ENCODE data around the gene ZNF587. TPM values are rescaled to one million over a fixed set of nuclear protein-coding genes. Genes with fewer than 3 reads are reported as not detected.
"Not testable (repeated sequence)": the region's sequence is repeated elsewhere in the genome, so short reads cannot be mapped to it uniquely, and the experiment has no call there.

The ZNF587 gene
- total RNA-seq, 1 experiment from 2014 or later = 11.9 TPM

DNA sequence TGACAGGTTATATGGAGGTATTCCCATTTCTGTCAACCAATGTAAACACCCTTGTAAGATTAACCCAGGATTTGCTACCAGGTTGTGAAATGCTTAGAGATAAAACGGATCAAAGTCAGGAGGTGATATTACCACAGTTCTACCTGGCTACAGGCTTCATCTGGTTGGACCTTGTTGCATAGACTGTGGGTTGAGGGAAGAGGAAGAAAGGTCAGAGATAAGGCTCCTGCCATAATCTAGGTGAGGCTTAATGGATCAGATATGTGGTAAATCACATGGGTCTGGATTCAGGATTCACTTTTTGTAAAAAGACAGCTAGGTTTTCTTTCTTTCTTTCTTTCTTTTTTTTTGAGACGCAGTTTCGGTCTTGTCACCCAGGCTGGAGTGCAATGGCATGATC, 28.2 kb upstream of the ZNF587 start:
- DNase-seq (ENCODE audit: low spot score) = not testable (repeated sequence)

DNA sequence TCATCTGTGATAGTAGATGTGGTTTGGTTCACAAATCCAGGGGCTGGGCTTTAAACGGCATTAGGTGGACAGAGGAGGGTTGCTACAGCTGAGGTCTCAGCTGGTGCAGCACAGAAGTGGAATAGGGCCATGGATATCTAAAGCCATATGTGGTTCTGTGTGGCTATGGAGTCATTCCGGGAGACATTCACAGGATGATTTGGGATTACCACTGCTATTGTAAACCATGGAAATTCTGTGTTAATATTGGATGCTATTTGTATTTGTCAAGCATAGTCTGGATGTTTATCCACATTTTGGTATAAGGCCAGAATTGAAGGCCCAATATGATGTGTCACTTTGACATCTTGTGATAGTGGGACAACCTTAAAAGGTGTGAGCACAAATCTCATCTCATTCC, 26.5 kb upstream of the ZNF587 start:
- not testable (repeated sequence) for DNase-seq (ENCODE audit: low spot score)

DNA sequence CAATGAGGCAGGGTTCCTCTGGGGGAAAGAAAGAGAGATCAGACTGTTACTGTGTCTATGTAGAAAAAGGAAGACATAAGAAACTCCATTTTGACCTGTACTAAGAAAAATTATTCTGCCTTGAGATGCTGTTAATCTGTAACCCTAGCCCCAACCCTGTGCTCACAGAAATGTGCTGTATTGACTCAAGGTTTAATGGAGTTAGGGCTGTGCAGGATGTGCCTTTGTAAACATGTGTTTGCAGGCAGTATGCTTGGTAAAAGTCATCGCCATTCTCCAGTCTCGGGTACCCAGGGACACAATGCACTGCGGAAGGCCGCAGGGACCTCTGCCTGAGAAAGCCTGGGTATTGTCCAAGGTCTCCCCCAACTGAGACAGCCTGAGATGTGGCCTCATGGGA, 26.1 kb upstream of the ZNF587 start:
- not testable (repeated sequence) for DNase-seq (ENCODE audit: low spot score)

DNA sequence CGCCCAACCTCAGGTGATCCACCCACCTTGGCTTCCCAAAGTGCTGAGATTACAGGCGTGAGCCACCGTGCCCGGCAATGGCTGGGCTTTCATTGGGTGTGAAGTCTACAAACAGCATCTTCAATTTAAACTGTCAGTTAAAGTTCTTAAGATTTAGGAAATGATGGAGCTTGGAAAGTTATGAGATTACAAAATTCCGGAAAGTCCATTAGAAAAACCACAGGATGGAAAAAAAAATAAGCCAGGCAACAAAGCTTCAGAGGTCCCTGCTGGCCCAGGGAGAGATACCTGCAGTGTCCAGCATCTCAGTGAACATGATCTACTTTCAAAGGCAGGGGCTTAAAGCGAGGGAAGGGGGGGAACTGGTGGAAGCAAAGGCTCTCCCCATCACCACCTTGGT, 24.1 kb upstream of the ZNF587 start:
- no peak for DNase-seq (ENCODE audit: low spot score)

DNA sequence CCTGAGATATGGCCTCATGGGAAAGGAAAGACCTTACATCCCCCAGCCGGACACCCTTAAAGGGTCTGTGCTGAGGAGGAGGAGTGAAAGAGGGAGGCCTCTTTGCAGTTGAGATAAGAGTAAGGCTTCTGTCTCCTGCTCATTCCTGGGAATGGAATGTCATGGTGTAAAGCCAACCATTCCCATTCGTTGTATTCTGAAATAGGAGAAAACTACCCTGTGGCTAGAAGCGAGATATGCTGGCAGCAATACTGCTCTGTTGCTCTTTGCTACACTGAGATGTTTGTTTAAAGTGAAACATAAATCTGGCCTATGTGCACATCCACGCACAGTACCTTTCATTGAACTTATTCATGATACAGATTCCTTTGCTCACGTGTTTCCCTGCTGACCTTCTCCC, 20.3 kb upstream of the ZNF587 start:
- no peak for DNase-seq (ENCODE audit: low spot score)

DNA sequence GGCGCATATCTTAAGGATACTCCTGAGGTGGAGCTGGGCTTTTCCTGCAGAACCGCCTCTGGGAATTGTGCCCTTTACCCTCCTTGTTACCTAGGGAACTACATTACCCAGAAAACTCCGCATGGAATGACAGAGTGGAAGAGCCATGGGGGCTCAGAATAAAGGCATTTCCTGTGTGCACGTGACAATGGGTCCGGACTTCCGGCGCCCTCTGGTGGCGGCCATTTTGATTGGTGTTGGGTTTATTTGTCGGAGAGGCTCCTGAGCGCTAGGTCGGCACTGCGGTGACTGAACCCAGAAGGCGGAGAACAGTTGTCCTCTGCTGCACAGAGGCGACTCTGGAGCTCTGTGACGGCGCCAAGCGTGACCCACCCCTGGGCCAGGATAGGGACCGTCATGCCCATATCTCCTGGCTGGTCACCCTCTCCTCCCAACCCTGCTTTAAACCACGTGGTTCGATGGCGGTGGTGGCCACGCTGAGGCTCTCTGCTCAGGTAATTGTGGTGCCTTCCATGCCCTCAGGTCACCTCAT, 19.5 kb upstream of the ZNF587 start, which contains the start of gene ZNF587B:
Gene ZNF587B (plus strand): TSS at position 229 of the 532 bp plus-strand sequence. CDS start 230 bp downstream, at position 459.
- peak; percentile 48 for DNase-seq (ENCODE audit: low spot score)

DNA sequence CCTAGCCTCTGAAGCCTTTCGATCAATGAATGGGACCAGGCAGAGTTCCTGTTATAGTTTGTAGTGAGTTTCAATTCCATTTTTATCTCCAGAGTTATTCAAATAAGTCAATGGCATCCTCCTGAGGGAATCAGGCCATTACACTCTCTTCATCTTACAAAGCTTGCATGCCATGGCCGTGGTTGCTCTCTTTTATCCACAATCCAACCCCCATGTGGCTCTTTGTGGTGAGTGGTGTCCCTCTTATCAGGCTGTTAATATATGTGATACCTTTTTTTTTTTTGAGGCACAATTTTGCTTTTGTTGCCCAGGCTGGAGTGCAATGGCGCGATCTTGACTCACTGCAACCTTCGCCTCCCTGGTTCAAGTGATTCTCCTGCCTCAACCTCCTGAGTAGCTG, 12.7 kb upstream of the ZNF587 start:
- not testable (repeated sequence) for DNase-seq (ENCODE audit: low spot score)

DNA sequence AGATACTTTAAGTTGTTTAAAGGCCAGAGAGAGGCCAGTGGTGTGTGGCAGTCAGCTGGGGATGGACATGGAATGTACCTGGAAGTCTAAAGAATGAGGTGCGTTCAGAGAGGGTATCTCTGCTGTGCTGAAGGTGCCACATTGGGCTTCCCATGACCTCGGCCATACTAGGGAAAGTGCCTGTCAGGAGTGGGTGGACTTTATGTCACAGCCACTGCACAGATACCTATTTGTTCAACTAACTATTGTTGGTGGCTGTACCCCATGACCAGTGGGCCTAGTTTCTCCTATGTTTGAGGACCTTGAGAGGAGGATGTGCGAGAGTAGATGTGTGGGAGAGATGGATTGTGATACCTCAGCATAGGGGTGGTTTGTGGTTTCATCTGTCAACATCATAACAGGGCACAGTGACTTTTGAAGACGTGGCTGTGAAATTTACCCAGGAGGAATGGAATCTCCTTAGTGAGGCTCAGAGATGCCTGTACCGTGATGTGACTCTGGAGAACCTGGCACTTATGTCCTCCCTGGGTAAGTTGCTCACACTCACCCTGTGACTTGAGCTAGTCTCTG, 11.0 kb upstream of the ZNF587 start:
- DNase-seq (ENCODE audit: low spot score) = not testable (repeated sequence)

DNA sequence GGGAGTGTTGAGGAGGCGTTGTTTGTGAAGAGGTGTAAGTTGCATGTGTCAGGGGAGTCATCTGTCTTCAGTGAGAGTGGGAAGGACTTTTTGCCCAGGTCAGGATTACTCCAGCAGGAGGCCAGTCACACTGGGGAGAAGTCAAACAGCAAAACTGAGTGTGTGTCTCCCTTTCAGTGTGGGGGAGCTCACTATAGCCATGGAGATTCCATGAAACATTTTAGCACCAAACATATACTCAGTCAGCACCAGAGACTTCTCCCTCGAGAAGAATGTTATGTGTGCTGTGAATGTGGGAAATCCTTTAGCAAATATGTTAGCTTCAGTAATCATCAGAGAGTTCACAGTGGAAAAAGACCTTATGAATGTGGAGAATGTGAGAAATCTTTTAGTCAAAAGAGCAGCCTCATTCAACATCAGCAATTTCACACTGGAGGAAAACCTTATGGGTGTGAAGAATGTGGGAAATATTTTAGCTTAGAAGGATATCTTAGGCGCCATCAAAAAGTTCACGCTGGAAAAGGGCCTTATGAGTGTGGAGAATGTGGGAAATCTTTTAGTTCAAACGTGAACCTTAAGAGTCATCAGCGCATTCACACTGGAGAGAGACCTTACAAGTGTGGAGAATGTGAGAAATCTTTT, 8.4 kb upstream of the ZNF587 start:
- no peak for DNase-seq (ENCODE audit: low spot score)

DNA sequence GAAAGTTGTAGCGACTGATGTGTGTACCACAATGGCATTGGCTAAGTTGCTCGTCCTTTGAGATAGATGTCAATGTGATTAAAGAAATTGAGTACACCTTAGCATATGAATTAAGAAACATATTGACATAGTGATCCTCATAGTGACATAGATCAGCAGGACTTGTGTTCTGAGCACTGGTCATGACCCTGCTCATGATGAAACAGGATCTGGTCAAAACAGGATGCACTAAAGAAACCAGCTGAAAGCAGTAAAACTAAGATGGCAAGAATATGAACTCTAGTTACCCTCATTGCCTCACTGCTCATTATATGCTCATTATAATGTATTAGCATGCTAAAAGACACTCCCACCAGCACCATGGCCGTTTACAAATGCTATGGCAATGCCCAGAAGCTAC, 2.5 kb upstream of the ZNF587 start:
- DNase-seq (ENCODE audit: low spot score) = not testable (repeated sequence)

DNA sequence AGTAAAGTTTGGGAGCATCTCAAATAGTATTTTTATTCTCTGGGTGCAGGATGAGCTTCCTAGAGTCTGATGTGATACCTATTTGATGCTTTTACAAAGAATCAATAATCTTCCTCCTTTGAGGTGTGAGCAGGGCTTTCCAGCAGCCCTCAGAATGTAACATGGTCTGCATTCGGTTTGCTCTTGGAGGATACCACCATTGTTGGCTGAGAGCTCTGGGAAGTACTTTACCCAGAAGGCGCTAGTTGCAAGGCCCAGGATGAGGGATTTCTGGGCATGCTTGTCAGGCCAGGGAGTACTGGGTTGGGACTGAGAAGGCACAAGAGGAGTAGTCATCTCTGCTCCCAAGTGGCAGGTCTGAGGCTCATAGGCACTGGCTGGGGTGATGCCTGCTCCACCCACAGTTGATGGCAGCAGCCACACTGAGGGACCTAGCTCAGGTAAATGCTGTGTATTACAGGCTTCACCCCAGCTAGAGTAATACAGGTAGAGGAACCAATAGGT, 445 bp upstream of the ZNF587 start:
- DNase-seq (ENCODE audit: low spot score) = not testable (repeated sequence)

DNA sequence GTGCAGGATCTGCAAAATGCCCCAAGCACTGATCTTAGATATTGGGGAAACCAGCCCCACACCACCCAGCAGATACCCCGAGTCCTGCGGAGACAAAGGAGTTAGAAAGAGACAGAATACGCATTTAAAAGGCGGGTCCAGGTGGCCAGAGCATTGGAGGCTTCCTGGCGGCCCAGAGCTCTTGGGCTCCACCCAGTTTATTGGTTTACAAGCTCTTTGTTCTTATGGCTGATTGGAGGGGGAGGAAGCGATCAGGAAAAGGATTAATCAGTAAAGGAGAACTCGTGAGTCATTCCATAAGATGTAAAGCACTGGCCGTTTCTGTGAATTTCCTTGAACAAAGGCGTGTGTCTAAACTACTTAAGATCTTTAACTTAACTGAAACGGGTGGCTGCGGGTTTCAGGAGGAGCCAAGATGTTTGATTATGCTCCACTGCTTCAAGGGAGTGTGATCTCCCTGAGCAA, 926 bp downstream of the ZNF587 start:
- DNase-seq (ENCODE audit: low spot score) = no peak

DNA sequence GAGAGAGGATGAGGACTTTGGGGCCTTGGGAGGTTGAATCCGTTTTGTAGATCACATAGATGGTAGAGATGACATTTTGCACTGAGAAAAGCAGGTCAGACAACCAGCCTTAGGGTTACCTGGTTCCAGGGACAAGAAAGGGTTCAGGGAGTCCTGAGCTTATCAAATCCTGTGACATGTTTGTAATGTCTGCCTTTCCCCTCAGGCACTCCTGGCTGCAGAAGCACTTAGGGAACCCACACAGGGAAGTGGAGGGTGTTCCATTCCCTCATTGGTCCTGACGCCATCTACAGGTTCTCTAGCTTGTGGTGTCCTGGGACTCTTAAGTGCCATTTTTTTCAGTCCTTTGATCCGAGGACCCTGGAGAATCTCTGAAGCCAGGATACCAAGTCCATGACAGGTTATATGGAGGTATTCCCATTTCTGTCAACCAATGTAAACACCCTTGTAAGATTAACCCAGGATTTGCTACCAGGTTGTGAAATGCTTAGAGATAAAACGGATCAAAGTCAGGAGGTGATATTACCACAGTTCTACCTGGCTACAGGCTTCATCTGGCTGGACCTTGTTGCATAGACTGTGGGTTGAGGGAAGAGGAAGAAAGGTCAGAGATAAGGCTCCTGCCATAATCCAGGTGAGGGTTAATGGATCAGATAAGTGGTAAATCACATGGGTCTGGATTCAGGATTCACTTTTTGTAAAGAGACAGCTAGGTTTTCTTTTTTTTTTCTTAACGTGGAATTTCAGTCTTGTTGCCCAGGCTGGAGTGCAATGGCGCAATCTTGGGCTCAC, 2.3 kb downstream of the ZNF587 start:
- not testable (repeated sequence) for DNase-seq (ENCODE audit: low spot score)

DNA sequence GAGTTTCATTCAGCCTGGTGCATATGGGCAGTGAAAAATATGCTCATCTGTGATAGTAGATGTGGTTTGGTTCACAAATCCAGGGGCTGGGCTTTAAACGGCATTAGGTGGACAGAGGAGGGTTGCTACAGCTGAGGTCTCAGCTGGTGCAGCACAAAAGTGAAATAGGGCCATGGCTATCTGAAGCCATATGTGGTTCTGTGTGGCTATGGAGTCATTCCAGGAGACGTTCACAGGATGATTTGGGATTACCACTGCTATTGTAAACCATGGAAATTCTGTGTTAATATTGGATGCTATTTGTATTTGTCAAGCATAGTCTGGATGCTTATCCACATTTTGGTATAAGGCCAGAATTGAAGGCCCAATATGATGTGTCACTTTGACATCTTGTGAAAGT, 4.5 kb downstream of the ZNF587 start:
- DNase-seq (ENCODE audit: low spot score) = not testable (repeated sequence)

DNA sequence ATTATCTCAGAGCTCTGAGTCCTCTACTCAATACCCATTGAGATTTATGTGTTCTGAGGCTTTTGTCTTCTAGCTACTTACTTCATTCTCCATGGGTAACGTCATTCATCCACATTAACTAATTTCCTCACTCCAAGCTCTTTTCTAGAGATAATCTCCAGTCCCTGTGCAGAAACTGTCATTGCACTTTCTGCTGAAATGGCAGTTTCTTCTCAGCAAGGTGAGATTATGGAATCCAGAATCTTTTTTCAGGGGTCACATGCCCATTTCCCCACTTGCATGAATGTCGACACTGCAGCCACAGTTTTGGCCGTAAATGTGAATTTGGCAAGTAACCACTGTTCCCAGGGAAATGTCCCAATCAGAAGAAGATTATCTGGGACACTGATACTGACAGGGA, 12.7 kb downstream of the ZNF587 start:
- not testable (repeated sequence) for DNase-seq (ENCODE audit: low spot score)

DNA sequence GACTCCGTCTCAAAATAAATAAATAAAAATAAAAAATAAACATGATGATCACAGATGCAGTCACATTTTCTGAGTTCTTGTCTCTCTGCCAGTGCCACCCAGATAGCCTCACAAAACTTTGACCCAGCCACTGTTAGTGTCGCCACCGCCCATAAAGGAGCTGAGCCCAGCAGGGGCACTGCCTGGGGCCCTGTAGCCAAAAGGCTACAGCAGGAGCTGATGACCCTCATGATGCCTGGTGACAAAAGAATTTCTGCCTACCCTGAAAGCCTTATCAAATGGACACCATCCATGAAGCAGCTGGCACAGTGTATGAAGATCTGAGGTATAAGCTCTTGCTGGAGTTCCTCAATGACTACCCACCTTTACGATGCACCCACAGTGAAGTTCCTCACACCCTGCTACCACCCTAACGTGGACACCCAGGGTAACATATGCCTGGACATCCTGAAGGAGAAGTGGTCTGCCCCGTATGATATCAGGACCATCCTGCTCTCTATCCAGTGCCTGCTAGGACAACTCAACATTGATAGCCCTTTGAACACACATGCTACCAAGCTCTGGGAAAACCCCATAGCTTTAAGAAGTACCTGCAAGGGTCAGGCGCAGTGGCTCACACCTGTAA, 18.3 kb downstream of the ZNF587 start:
- DNase-seq (ENCODE audit: low spot score) = no peak

DNA sequence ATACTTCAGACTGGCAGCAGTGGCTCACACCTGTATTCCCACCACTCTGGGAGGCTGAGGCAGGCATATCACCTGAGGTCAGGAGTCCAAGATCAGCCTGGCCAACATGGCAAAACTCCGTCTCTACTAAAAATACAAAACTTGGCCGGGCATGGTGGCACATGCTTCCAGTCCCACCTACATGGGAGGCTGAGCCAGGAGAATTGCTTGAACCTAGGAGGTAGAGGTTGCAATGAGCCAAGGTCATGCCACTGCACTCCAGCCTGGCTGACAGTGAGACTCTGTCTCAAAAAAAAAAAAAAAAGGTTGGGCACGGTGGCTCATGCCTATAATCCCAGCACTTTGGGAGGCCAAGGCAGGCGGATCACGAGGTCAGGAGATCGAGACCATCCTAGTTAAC, 20.0 kb downstream of the ZNF587 start:
- not testable (repeated sequence) for DNase-seq (ENCODE audit: low spot score)

DNA sequence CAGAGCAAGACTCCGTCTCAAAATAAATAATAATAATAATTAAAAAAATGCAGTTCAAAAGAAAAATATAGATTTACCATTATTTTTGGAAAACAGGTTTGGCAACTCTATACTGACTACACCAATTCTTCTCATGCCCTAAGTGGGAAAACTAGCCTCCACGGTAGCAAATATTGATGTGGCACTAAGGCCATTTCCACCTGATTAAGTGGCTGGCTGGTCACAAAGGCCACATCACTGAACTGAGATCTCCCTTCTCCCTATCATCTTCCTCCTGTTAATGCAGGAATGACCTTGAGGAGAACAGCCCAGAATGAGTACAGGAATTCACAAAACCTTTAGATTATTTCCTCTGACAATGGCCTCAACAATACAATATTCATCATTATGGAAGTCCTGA, 20.6 kb downstream of the ZNF587 start:
- DNase-seq (ENCODE audit: low spot score) = no peak

DNA sequence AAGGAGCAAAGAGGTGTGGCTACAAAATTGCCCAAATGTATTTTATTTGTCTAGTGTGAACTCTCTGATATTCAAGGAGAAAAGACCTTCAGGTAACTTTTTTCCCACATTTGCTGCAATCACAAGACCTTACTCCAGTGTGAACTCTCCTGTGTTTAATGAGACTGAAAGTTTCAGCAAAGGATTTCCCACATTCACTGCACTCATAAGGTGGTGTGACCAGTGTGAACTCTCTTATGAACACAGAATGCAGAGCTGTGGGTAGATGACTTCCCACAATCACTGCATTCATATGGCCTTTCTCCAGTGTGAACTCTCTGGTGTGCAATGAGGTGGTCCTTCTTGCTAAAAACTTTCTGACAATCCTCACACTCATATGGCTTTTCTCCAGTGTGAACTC, 22.8 kb downstream of the ZNF587 start:
- DNase-seq (ENCODE audit: low spot score) = no peak

DNA sequence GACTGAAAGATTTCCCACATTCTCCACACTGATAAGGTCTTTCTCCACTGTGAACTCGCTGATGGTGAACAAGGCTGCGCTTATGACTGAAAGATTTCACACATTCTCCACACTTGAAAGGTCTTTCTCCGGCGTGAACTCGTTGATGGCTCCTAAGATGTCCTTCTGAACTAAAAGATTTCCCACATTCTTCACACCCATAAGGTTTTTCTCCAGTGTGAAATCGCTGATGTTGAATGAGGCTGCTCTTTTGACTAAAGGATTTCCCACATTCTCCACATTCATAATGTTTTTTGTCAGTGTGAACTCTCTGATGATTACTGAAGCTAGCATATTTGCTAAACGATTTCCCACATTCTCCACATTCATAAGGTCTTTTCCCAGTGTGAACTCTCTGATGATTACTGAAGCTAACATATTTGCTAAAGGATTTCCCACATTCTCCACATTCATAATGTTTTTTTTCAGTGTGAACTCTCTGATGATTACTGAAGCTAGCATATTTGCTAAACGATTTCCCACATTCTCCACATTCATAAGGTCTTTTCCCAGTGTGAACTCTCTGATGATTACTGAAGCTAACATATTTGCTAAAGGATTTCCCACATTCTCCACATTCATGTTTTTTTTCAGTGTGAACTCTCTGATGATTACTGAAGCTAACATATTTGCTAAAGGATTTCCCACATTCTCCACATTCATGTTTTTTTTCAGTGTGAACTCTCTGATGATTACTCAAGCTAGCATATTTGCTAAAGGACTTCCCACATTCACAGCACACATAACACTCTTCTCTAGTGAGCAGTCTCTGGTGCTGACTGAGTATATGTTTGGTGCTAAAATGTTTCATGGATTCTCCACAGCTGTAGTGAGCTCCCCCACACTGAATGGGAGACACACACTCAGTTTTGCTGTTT, 24.5 kb downstream of the ZNF587 start:
- not testable (repeated sequence) for DNase-seq (ENCODE audit: low spot score)

DNA sequence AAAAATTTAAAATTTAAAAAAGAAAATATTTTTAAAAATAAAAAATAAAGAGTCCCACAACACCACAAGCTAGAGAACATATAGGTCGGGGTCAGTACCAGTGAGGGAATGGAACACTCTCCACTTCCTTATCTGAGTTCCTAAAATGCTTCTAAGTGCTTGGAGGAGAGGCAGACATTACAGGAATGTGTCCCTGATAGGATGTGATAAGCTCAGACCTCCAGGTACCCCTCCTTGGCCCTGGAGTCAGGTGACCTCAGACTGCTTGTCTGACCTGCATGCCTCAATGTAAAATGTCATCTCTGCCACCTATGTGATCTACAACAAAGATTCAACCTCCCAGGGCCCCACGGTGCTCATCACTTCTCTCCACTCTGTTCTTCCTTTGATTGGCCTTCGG, 36.4 kb downstream of the ZNF587 start:
- DNase-seq (ENCODE audit: low spot score) = no peak
